Tibial nerve (tissue), 4 donors: ENCODE measurements around the gene BAIAP3.

Experiments
- CTCF ChIP-seq, 5 experiments: fragments of 200-600 bp in 3 of 5; fragments of 450-650 bp in 2 of 5; sonication (generic) in 3 of 5; IDR thresholded peaks; one replicate each; pipeline ENCODE4 v1.5.1; 2016 to 2019; ENCODE audit warnings: antibody characterized with exemption in 5 of 5, mild to moderate bottlenecking in 3 of 5, moderate library complexity in 2 of 5
- EP300 ChIP-seq, 2 donors: sonication (generic); formaldehyde crosslinking; IDR thresholded peaks; one replicate each; pipeline ENCODE4 v1.6.1; 2017; ENCODE audit warnings: antibody characterized with exemption in 2 of 2, mild to moderate bottlenecking in 1 of 2
- POLR2A ChIP-seq, 2 donors: fragments of 450-650 bp; IDR thresholded peaks; one replicate each; pipeline ENCODE4 v1.6.1; 2017; ENCODE audit warnings: antibody characterized with exemption in 2 of 2, mild to moderate bottlenecking in 2 of 2, moderate library complexity in 2 of 2

DNA sequence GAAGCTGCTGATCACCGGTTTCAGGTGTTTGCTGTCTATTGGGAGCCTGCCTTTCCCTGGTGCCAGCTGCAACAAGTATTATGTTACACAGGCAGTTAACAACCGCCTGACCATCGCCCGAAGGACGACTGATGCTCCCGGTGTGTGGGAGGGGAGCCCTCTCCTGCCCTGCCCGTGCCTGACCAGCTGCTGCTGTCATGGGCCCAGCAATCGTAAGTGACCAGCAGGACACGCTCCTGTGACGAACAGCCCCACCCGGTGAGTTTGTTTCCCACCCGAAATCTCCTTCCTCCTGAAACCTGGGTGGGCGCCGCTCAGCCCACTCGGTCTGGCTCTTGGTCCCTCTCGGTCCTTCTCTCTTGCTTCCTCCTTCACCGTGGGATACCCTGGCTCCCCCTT, 41.9 kb upstream of the BAIAP3 start:
- TF ChIP-seq CTCF (IDR thresholded peaks at IDR 0.05) (no peak), EP300 (IDR thresholded peaks at IDR 0.05) (no peak), POLR2A (IDR thresholded peaks at IDR 0.05) (no peak)
